ENCODE results near the gene FBXO34. TPM values are rescaled to one million over a fixed set of nuclear protein-coding genes. Genes with fewer than 3 reads are reported as not detected.

The FBXO34 gene
- total RNA-seq, 1 donor from 2014 or later = 20.4 TPM

GRCh38 chr14:55333711-55334485, 62.7 kb downstream of the FBXO34 start:
- Mint-ChIP-seq H3K4me1 (peaks cover 48% of the 10 kb centered on the region), H3K36me3 (ENCODE audit: low read depth) (peaks cover 3% of the 10 kb centered on the region), H3K9me3 (no peaks in the 10 kb centered on the region), H3K27ac (peak overlapping the region; percentile 62), H3K4me3 (peak overlapping the region; percentile 44), H3K27me3 (no peaks in the 10 kb centered on the region)
- ChIA-PET POLR2A (no interaction called here), CTCF (interaction anchor here (1.0 kb wide), 1 partner anchor 20 kb away, joined by 3 read pairs; no protein-coding TSS in a partner anchor)
- ATAC-seq (ENCODE audit: low read depth) (peak; percentile 57), DNase-seq (no peak)
- intact Hi-C loops (cut with micrococcal nuclease) = loop anchor here (1.0 kb wide), 1 partner anchor 15 kb away; no protein-coding TSS in a partner anchor
- TF ChIP-seq CTCF (IDR thresholded peaks at IDR 0.05) = no peak

- no peak for DNase-seq
- ATAC-seq (ENCODE audit: low read depth) = no peak
- no peak for TF ChIP-seq CTCF (IDR thresholded peaks at IDR 0.05)
- Mint-ChIP-seq H3K27ac (no peak overlapping the region), H3K4me3 (no peak overlapping the region), H3K9me3 (no peaks in the 10 kb centered on the region), H3K27me3 (no peaks in the 10 kb centered on the region), H3K36me3 (ENCODE audit: low read depth) (peaks cover 3% of the 10 kb centered on the region), H3K4me1 (peaks cover 61% of the 10 kb centered on the region)
- ChIA-PET CTCF (no interaction called here), POLR2A (no interaction called here)
- intact Hi-C loops (cut with micrococcal nuclease) = no loop called here
Observed at GRCh38 chr14:55336162-55336561, 64.9 kb downstream of the FBXO34 start.

GRCh38 chr14:55336691-55337090, 65.5 kb downstream of the FBXO34 start:
- no peak overlapping the region for H3K4me3 Mint-ChIP-seq

GRCh38 chr14:55339770-55340169, 68.5 kb downstream of the FBXO34 start:
- Mint-ChIP-seq H3K4me1 (peaks cover 40% of the 10 kb centered on the region), H3K36me3 (ENCODE audit: low read depth) (peaks cover 3% of the 10 kb centered on the region), H3K9me3 (no peaks in the 10 kb centered on the region), H3K27me3 (no peaks in the 10 kb centered on the region), H3K4me3 (no peak overlapping the region), H3K27ac (no peak overlapping the region)
- POLR2A ChIA-PET = no interaction called here
- intact Hi-C loops (cut with micrococcal nuclease) = no loop called here
- CTCF ChIA-PET = no interaction called here
- no peak for DNase-seq
- no peak for ATAC-seq (ENCODE audit: low read depth)
- no peak for TF ChIP-seq CTCF (IDR thresholded peaks at IDR 0.05)

More at GRCh38 chr14:55336691-55337090, 65.5 kb downstream of the FBXO34 start:
- ATAC-seq (ENCODE audit: low read depth) (no peak), DNase-seq (no peak)
- no peak for TF ChIP-seq CTCF (IDR thresholded peaks at IDR 0.05)
- Mint-ChIP-seq H3K9me3 (no peaks in the 10 kb centered on the region), H3K36me3 (ENCODE audit: low read depth) (peaks cover 3% of the 10 kb centered on the region), H3K4me1 (peaks cover 62% of the 10 kb centered on the region), H3K27me3 (no peaks in the 10 kb centered on the region), H3K27ac (no peak overlapping the region)
- ChIA-PET POLR2A (no interaction called here), CTCF (no interaction called here)
- intact Hi-C loops (cut with micrococcal nuclease) = no loop called here

GRCh38 chr14:55340482-55340881, 69.3 kb downstream of the FBXO34 start:
- H3K27me3 Mint-ChIP-seq = no peaks in the 10 kb centered on the region
- ATAC-seq (ENCODE audit: low read depth) (no peak), DNase-seq (no peak)
- ChIA-PET CTCF (interaction anchor here (0.6 kb wide), 1 partner anchor 776 kb away, joined by 3 read pairs; no protein-coding TSS in a partner anchor), POLR2A (no interaction called here)
- H3K4me3 Mint-ChIP-seq = no peak overlapping the region
- no peak for TF ChIP-seq CTCF (IDR thresholded peaks at IDR 0.05)
- intact Hi-C loops (cut with micrococcal nuclease) = no loop called here
- peaks cover 40% of the 10 kb centered on the region for H3K4me1 Mint-ChIP-seq
- no peak overlapping the region for H3K27ac Mint-ChIP-seq
- H3K9me3 Mint-ChIP-seq = no peaks in the 10 kb centered on the region
- H3K36me3 Mint-ChIP-seq (ENCODE audit: low read depth) = peaks cover 3% of the 10 kb centered on the region
